Measurements from ENCODE around the gene MIPEP.

The MIPEP gene

DNA sequence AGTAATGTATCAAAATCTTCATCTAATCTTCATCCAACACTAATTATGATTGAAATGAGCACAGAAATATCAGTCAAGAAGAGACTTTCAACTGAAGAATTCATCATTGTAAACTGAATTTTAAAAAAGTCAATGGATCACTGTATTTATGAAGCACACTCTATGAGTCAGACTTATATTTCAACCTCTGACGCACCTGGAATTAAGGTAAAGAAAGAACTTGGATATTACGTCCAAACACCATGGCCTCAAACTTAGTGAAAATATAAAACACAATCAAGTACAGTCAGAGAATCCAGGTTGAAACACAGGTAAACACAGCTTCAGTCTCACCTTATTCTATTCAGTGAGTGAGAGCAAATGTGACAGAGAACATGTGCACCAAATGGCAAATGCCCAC is 39.5 kb downstream of the MIPEP start:
- DNase-seq: no peak

DNA sequence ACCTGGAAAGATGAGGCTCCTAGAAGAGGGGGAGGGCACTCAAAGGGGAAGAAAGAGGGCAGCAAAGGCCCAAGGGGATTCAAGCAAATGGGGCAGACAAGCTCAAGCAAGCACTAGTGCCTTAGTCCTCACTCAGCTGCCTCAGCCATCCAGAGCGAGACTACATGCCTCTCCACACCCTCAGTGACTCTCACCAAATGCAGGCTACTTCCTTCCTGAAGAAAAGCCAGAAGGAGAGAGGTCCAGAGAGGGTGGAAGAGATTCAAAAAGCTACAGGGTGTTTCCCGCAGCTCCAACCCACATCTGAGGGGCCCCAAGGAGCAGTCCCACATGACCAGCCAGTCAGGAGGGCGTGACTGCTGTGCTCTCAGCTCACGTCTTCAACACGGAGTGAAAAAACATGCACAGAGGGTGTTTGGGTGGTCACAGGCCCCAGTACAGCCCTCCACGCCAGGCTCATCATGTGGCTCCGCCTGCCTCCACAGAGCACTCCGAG is 40.5 kb downstream of the MIPEP start:
- DNase-seq: no peak

DNA sequence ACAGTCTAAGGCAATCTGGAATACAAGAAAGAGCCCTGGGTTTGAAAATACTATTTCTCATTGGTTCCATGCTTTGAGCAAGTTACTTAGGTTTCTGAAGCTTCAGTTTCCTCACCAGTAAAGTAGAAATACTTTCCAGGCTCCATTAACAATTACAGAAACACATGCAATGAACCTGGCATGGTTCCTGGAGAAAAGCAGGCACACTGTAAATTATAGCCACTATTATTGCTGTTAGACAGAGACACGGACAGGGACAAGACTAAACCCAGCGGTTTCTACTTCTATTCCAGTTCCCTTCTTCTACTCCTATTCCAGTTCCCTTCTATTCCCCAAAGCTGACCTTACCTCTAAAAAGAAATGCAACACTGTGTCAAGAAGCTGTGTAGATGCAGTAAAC is 41.2 kb downstream of the MIPEP start:
- no peak for DNase-seq

GRCh38 chr13:23847497-23847896 is 41.7 kb downstream of the MIPEP start:
- no peak for DNase-seq

DNA sequence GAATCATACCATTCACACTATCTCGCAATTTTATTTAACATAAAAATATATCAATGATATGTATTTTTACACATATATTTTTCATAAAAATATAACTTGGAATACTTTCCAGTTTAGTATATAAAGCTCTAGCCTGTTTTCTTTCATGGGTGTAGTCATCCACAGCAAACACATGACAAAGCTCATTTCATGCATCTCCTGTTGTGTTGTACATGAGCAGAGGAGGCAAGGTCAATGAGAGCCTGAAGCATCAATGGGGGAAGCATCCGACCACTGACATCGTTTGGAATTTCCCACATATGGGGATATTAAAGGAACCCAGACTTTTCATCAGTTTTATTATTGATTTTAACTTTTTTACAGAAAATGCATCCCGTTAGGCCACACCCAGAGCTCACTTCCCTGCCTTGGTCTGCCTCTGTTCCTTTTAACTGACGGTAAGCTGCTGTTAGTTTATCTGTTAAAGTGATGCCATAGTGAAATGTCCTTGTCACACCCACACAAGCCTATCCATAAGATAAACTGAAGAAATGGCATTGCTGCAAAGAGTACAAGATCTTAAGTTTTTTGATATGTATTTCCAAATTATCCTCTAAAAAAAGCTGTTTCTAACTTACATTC is 44.0 kb downstream of the MIPEP start:
- DNase-seq: no peak

DNA sequence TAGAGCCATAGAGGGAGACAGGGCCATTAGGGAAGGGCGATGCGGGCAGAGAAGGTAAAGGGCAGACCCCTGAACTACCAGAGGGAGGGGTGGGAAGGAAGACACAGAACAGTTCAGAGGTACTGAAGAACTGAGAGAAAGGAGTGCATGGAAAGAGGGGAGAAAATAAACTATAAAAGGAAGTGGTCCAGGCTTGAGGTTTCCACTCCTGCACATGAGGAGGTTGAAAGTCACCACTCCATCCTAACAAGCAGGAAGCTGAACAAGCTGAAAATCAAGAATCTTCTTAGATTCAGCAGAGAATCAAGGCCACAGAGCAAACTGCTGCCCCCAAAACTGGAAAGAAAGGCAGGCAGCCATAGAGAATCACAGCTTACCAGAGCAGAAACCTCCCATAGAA is 45.1 kb downstream of the MIPEP start:
- DNase-seq: no peak

GRCh38 chr13:23843436-23843835 is 45.8 kb downstream of the MIPEP start:
- DNase-seq: no peak

DNA sequence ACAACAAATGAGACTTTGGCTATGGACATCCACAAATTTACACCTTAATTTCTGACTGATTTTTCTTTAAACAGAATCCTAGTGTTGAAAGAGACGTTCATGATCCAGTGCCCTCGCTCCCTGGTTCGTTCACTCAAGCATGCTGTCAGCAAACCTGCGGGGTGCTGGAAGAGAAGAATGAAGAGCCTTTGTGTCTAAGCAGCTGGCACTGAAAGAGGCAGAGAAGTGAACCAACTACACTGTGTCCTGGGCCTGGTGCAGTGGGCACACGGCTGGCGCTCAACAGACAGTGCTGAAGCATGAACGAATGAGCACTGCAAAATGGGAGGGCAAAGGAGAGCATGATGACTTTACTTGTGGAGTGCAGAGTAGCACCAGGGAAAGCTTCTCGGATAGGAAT is 46.8 kb downstream of the MIPEP start:
- no peak for DNase-seq

DNA sequence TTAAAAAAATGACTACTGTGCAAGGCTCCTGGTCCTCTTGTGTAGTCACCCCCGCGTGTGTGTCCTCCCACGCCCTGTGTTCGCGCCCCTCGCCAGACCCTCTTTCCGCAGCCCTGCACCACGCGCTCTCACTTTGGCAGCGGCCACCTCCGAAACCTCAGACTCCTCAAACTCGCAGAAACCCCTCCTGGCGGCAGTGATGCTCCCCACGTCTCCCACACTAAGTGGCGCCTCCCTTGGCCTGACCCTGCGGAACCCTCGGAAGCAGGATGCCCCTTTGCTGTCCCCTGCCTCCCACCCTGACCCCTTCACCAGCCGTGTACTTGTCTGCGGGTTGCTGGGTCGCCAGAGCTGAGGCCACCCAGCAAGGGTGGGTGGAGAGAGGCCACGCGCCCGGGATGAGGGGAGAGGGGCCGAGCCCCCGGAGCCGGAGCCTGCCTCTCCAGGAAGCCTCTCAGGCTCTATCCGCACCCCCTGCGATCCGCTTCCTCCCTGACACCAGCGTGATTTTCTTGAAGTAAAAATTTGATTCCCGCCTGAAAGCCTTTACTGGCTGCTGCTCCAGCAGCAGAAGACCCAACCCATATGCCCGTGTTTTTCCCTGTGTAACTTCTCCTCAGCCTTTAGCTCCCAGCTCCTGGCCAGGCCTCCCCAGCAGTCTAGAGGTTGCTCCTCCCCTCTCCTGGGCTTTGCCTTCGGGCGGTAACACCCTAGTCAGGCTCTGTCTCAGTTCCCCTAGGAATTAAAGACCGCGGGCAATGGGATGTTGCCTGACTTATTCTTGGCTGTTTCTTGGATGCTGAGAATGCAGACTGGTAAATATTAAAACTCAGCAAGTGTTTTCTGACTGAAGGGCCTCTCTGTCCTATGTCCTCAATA is 55.2 kb downstream of the MIPEP start:
- DNase-seq: no peak

DNA sequence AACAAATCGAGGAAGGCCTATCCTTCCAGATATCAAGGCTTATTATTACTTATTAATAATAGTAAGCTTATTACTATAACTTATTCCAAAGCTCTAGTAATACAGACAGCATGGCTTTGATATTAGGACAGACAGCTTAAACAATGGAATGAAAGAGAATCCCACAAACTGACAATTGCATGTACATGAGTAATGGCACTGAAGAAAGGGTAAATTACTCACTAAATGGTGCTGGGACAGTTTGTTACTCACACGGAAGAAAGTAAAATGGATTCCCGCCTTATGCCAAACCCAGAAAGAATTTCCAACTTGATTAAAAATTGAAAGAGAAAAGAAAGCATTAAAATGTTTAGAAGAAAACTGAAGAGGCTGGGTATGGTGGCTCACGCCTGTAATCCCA is 60.3 kb downstream of the MIPEP start:
- no peak for DNase-seq

DNA sequence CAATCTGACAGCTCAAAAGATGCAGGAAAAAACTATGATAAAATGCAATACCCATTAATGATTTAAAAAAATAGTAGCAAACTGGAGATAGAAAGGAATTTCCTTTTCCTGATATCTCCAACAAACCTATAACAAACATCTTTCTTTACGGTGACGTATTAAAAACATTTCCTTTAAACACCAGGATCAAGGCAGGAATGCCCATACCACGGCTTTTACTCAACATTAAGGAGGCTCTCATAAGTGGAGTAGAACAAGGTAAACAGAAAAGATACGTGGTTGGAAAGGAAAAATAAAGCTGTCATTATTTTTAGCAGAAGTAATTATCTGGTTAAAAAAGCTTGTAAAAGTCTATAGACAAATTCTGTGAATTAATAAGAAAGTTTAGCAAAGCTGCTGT is 61.1 kb downstream of the MIPEP start:
- DNase-seq: no peak

GRCh38 chr13:23825179-23825578 is 64.0 kb downstream of the MIPEP start:
- DNase-seq: no peak

- DNase-seq: no peak
Observed at GRCh38 chr13:23824371-23824770, 64.8 kb downstream of the MIPEP start.

DNA sequence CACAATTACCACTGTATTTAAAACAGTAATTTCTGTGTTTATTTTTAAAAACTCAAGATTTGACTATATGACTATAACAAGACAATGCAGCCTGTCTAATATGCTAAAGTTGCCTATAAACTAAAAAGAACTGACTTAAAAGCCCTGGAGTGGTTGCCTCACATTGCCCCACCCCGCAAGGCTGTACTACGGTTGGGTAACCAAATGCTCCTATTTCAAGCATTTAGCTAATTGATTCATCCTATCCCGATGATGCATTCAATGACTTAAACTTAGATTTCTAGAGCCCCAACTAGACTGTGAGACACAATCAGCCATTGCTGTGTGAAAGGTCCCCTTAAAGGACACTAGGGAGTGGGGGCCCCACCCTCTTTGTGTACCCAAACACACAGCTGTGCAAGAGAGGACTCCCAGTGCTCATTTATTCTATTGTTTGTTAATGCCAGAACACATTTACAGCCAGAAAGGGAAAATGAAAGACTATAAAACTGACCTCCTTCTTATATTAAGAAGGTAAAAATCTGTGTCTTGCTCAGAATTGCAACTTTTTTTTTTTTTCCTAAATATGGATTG is 66.9 kb downstream of the MIPEP start:
- no peak for DNase-seq

DNA sequence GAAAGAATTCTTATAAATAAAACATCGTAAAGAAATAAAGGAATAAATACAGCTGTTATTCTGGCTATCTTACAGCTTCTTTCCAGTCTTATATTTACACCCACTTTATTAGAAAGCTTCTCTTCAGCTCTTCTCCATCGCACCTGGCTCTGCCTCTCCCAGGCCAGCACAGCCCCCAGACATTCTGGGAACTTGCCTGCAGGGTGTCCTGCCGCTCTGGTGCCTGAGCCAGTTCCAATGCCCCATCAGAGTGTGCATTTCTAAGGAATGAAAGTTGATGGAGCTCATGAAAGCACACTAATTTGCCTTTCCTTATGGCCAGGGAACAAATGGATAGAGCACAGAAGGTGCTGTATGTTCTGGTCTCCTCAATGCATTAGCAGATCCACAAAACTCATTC is 68.7 kb downstream of the MIPEP start:
- DNase-seq: no peak

DNA sequence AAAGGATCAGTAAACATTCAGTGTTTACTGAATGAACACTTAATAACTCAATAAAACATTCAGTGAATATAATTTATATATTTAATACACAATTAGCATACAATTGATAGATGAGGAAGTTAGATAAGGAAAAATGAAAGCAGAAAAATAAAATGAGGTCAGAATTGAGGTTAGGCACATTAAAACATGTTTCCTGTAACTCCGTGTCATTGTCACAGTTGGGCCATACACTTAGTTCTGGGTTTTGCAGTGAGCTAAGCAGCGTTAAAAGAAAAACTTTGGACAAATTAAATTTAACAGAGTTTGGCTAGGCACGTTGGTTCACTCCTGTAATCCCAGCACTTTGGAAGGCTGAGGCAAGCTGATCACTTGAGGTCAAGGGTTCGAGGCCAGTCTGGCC is 71.4 kb downstream of the MIPEP start:
- DNase-seq: no peak

DNA sequence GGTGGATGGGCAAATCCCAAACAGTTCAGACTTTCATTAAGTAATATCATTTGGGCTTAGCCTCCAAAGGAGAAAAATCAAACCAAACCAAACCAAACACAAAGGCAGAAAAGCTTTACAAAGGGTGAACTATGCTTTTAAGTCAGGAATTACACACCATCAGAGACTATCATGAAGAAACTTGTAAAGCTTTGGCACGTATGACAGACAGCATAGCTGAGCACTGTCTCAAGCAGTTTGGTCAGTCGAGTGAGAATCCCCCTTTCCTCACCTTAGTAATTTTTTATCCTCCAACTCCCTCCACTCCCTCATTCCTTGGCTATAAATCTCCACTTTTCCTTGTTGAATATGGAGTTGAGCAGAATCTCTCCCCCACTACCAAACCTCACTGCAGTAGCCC is 72.1 kb downstream of the MIPEP start:
- DNase-seq: no peak

GRCh38 chr13:23813635-23814034 is 75.6 kb downstream of the MIPEP start:
- no peak for DNase-seq

GRCh38 chr13:23811366-23812062 is 77.7 kb downstream of the MIPEP start:
- no peak for DNase-seq

DNA sequence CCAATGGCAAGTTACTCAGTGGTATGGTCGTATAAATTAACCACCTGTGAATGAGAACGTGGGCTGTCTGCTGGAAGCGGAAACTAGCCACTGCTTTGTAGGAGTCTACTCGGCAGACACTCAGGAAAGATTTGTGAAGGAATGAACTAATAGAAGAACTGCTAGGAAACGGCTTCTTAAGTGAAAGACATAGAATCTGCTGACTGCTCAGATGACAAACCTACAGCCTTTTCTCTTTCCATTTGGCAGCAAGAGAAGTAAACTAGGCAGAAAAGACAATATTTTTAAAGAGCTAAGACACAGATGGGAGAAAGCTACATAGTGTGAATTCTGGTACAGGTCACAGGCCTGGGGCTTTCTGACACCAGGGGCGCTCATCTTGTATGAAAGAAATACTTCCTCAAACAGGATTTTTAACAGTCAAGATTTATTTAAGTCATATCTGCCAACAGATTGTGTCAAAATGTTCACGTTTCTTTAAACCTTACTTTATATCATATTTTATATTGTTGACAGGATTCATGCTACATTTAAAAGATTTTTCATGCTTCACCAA is 78.4 kb downstream of the MIPEP start:
- DNase-seq: no peak

DNA sequence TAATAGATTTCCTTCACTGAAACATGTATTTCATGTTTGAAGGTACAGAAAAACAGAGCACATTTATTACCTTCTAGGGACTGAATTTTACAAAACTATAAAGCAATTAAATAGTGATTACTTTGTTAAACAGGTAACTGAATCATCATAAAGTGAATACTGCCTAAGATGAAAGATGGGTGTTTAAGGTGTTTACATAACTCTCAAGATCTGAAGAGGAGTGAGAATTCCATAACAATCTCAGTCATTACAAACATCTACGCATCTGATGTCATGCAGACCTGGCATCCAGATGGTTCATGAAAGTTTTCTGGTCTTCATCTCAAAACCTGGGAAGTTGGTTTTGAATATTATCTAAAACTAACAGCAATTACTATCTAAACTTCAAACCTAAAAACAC is 80.4 kb downstream of the MIPEP start:
- no peak for DNase-seq

GRCh38 chr13:23806874-23807526 is 82.2 kb downstream of the MIPEP start:
- DNase-seq: peak; percentile 17

DNA sequence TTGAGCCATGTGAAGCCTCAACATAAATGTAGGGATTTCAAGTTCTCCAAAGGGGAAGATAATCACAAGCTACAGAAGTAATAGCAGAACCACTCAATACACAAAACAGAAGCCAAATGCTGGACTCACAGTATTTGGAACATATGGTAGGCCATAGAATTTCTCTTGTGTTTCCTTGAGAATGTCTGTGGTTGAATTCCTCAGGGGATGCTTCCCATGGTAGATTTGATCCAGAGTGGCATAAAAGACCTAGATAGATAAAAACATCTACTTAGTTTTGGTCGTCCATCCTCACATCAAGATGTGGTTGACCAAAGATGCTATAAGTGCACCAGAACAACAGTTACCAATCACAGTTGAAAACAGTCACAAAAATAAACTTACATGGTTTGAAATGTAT is 83.4 kb downstream of the MIPEP start:
- no peak for DNase-seq

Data from NCI-H510A treated with DMSO at 0.1 percent for 48 hours (cell line).